Esophagus squamous epithelium (tissue), 4 donors: ENCODE measurements around the gene UBE2M.
A peak's percentile ranks its signal among the peaks of the same experiment; 100 is the strongest.
"Not testable (repeated sequence)": the region's sequence is repeated elsewhere in the genome, so short reads cannot be mapped to it uniquely, and the experiment has no call there.

Experiments used
- POLR2A ChIP-seq, 4 donors: fragments of 450-650 bp; IDR thresholded peaks; one replicate each; pipeline ENCODE4 v1.6.1; 2017; ENCODE audit warnings: antibody characterized with exemption in 4 of 4, mild to moderate bottlenecking in 4 of 4, moderate library complexity in 3 of 4
- TF ChIP-seq, protein P1 (sequence below), 6 experiments: fragments of 450-650 bp in 4 of 6; fragments of 200-600 bp in 2 of 6; sonication (generic) in 2 of 6; IDR thresholded peaks; one replicate each; pipeline ENCODE4 v1.5.1; 2016 to 2019; ENCODE audit warnings: antibody characterized with exemption in 6 of 6, mild to moderate bottlenecking in 4 of 6, moderate library complexity in 4 of 6

DNA sequence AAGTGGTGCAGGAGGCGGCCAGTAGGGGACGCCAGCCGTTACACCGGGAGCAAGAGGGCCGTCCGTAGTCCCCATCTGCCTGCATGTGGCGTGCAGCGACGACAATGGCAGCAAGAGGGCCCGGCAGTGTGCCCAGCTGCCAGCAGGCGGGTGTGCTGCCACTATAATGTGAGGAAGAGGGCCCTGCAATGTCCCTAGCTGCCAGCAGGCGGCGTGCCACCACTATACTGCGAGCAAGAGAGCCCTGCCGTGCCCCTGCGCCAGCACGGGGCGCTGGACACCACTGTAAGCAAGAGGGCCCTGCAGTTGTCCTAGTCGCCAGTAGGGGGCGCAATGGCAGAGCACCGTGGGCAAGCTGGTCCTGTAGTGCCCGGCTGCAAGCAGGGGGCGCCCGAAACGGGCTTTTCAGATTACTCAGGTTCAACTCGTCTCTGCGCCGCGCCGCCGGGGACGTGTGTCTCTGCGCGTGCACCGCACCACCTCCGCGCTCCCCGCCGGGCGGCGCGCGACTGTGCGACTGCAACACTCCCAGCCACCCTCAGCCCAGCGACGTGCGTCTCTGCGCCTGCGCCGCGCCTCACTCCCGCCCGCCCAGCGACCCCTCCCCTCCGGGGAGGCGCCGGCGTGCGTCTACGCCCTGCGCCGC, 48.0 kb upstream of the UBE2M start:
- TF ChIP-seq, protein P1, sequence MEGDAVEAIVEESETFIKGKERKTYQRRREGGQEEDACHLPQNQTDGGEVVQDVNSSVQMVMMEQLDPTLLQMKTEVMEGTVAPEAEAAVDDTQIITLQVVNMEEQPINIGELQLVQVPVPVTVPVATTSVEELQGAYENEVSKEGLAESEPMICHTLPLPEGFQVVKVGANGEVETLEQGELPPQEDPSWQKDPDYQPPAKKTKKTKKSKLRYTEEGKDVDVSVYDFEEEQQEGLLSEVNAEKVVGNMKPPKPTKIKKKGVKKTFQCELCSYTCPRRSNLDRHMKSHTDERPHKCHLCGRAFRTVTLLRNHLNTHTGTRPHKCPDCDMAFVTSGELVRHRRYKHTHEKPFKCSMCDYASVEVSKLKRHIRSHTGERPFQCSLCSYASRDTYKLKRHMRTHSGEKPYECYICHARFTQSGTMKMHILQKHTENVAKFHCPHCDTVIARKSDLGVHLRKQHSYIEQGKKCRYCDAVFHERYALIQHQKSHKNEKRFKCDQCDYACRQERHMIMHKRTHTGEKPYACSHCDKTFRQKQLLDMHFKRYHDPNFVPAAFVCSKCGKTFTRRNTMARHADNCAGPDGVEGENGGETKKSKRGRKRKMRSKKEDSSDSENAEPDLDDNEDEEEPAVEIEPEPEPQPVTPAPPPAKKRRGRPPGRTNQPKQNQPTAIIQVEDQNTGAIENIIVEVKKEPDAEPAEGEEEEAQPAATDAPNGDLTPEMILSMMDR (IDR thresholded peaks at IDR 0.05): peak in 2 of 6 experiments; percentile 31 to 32
- not testable (repeated sequence) for TF ChIP-seq POLR2A (IDR thresholded peaks at IDR 0.05)
